HepG2 (cell line): Measurements from ENCODE around the gene LIPH. TPM values are rescaled to one million over a fixed set of nuclear protein-coding genes. Genes with fewer than 3 reads are reported as not detected.

ENCODE experiments used
- ATAC-seq: fragments of 200-7000 bp; cut with Tn5 transposase; 3 replicates; pipeline ENCODE4 v1.9.1; 2020; ENCODE audit warnings: mild to moderate bottlenecking, moderate library complexity
- BruUV-seq: library from RNA; stranded (reverse); fragments of 400-500 nt; replicated peaks from 2 replicates; lab custom pipeline; 2021; lab: Mats Ljungman, UMichigan
- CTCF ChIA-PET: fragments of 300-600 bp; formaldehyde crosslinking; extraction: SDS; loops from one replicate; lab custom pipeline; 2021; ENCODE audit warnings: low total read pairs, inconsistent platforms, low intra/inter-chr PET ratio; lab: Yijun Ruan, JAX
- POLR2A ChIA-PET: fragments of 350-600 bp; sonication (Branson Sonifier 250); formaldehyde crosslinking; loops from one replicate; lab custom pipeline; 2020; ENCODE audit warnings: antibody characterized with exemption, inconsistent platforms; lab: Yijun Ruan, JAX
- DNase-seq: peaks from one replicate; pipeline ENCODE4 v3.0.0-alpha.2; 2015; ENCODE audit warnings: low spot score
- FAIRE-seq: peaks from 3 replicates; lab custom pipeline; 2011; peaks lifted over from hg19 to GRCh38; lab: Jason Lieb, UNC
- H2AFZ ChIP-seq: one replicate; pipeline ENCODE4 v1.6.1; 2011; ENCODE audit warnings: low read length, inconsistent platforms
- H3K27ac ChIP-seq: fragments of 300-600 bp; 3 replicates; pipeline ENCODE4 v1.8.0; 2011; ENCODE audit warnings: mixed run types, mild to moderate bottlenecking, mixed read lengths, low read length, inconsistent platforms; ENCODE audit not compliant: insufficient read depth; ENCODE audit errors: extremely low read length
- H3K27me3 ChIP-seq, 2 experiments: fragments of 200-600 bp in 1 of 2; 2 replicates in 1 of 2; 3 replicates in 1 of 2; pipeline versions ENCODE4 v1.6.0 to v1.8.0; 2011; ENCODE audit warnings: low read length in 2 of 2, mild to moderate bottlenecking in 2 of 2, moderate library complexity in 2 of 2, inconsistent platforms in 1 of 2; ENCODE audit not compliant: insufficient read depth in 2 of 2, control insufficient read depth in 1 of 2
- H3K36me3 ChIP-seq, 2 experiments: fragments of 200-600 bp in 1 of 2; replicated peaks in 1 of 2; 2 replicates in 1 of 2; 3 replicates in 1 of 2; pipeline versions ENCODE4 v1.5.1 to v1.8.0; 2011; ENCODE audit warnings: low read length in 2 of 2, inconsistent platforms in 1 of 2; ENCODE audit not compliant: insufficient read depth in 2 of 2, control insufficient read depth in 1 of 2
- H3K4me1 ChIP-seq: 2 replicates; pipeline ENCODE4 v1.5.1; 2012; ENCODE audit warnings: low read length, inconsistent platforms; ENCODE audit not compliant: insufficient read depth
- H3K4me2 ChIP-seq: 2 replicates; pipeline ENCODE4 v1.6.0; 2011; ENCODE audit warnings: low read depth, low read length, inconsistent platforms
- H3K4me3 ChIP-seq, 3 experiments: fragments of 200-600 bp in 1 of 3; sonication (generic), shearing (Covaris generic) in 1 of 3; replicated peaks in 1 of 3; 2 replicates each; pipeline ENCODE4 v1.5.1; 2011 to 2016; ENCODE audit warnings: low read length in 3 of 3, inconsistent platforms in 2 of 3, low read depth in 2 of 3, mild to moderate bottlenecking in 2 of 3, control low read depth in 1 of 3, mixed read lengths in 1 of 3; ENCODE audit not compliant: insufficient read depth in 1 of 3
- H3K79me2 ChIP-seq: one replicate; pipeline ENCODE4 v1.6.1; 2011; ENCODE audit warnings: low read length, inconsistent platforms; ENCODE audit not compliant: insufficient read depth
- H3K9ac ChIP-seq: 2 replicates; pipeline ENCODE4 v1.6.0; 2011; ENCODE audit warnings: mild to moderate bottlenecking, low read depth, low read length, inconsistent platforms; ENCODE audit not compliant: insufficient read depth
- H3K9me3 ChIP-seq: 2 replicates; pipeline ENCODE4 v1.5.1; 2012; ENCODE audit warnings: mild to moderate bottlenecking, low read length
- H4K20me1 ChIP-seq: 2 replicates; pipeline ENCODE4 v1.6.0; 2011; ENCODE audit warnings: inconsistent platforms, mild to moderate bottlenecking, low read length, moderate library complexity; ENCODE audit not compliant: insufficient read depth
- HNF4A ChIP-seq: sonication (generic); formaldehyde crosslinking; IDR thresholded peaks from 2 replicates; pipeline ENCODE4 v1.4.0; 2020; ENCODE audit warnings: missing genetic modification reagents
- MEF2D ChIP-seq: sonication (generic); formaldehyde crosslinking; IDR thresholded peaks from 2 replicates; pipeline ENCODE4 v1.5.1; 2020; ENCODE audit warnings: mild to moderate bottlenecking, missing genetic modification reagents
- ZMYM2 ChIP-seq: sonication (generic); formaldehyde crosslinking; IDR thresholded peaks from 2 replicates; pipeline ENCODE4 v1.8.0; 2022; ENCODE audit warnings: mild to moderate bottlenecking, missing genetic modification reagents
- ZNF292 ChIP-seq: sonication (generic); formaldehyde crosslinking; IDR thresholded peaks from 2 replicates; pipeline ENCODE4 v1.8.1; 2022; ENCODE audit warnings: mild to moderate bottlenecking, low read depth, missing genetic modification reagents, borderline replicate concordance
- ZNF567 ChIP-seq: sonication (generic); formaldehyde crosslinking; IDR thresholded peaks from 2 replicates; pipeline ENCODE4 v1.8.1; 2023; ENCODE audit warnings: mild to moderate bottlenecking, missing genetic modification reagents, borderline replicate concordance
- ZNF605 ChIP-seq: sonication (generic); formaldehyde crosslinking; IDR thresholded peaks from 2 replicates; pipeline ENCODE4 v1.8.0; 2022; ENCODE audit warnings: mild to moderate bottlenecking, missing genetic modification reagents
- WGBS: methylation state at CpG from one replicate; pipeline ENCODE4 v1.1.6; 2017; ENCODE audit warnings: low lambda C conversion rate; 5-methylcytosine and 5-hydroxymethylcytosine counted together
- in situ Hi-C: cut with HindIII; loops from 2 replicates; pipeline ENCODE4 v1.10.0; 2017; ENCODE audit warnings: low pct_unique_long_range_greater_than_20kb; ENCODE audit not compliant: extremely low pct_ligation_motif_present
- intact Hi-C: fragments of 100-400 bp; cut with micrococcal nuclease; formaldehyde crosslinking; loops from one replicate; pipeline ENCODE4 v1.10.0; 2022; ENCODE audit not compliant: unreplicated experiment
- polyA plus RNA-seq, 8 experiments: library from polyadenylated mRNA; depleted of rRNA in 3 of 8; stranded (reverse) in 7 of 8; unstranded in 1 of 8; fragments of >200 nt; fragmentation: Illumina TruSeq in 4 of 8; extraction: Trizol in 4 of 8; gene quantifications; 2 replicates each; pipeline versions ENCODE4 v1.2.1 to v1.2.3, GENCODE V29; 2011 to 2016; ENCODE audit warnings: low read depth in 4 of 8, missing spikeins in 1 of 8, mixed read lengths in 1 of 8; ENCODE audit not compliant: insufficient read depth in 1 of 8
- total RNA-seq, 5 experiments: library from RNA; depleted of rRNA; stranded (reverse); fragments of >200 nt; fragmentation: Illumina TruSeq; extraction: Trizol; gene quantifications; 2 replicates each; pipeline ENCODE4 v1.2.3, GENCODE V29; 2016; ENCODE audit warnings: low read depth in 1 of 5

LIPH gene
- total and polyA plus RNA-seq, 2 of the 13 experiments (the other 11 are each of a cell fraction or from before 2014, with no cell fraction given) = 0.09 to 0.34 TPM

- Histone ChIP-seq H3K27ac (no peak overlapping the region), H3K4me2 (peak overlapping the region; percentile 43), H3K9me3 (no peaks in the 10 kb centered on the region), H4K20me1 (no peaks in the 10 kb centered on the region), H3K4me1 (peaks cover 33% of the 10 kb centered on the region), H2AFZ (peak overlapping the region; percentile 12), H3K79me2 (no peaks in the 10 kb centered on the region), H3K27me3 (no peaks in the 10 kb centered on the region; a peak in 1 of 5 replicates), H3K36me3 (no peaks in the 10 kb centered on the region), H3K9ac (no peak overlapping the region), H3K4me3 (no peak overlapping the region)
- BruUV-seq = no TSS peak
- TF ChIP-seq ZNF567 (CRISPR knock-in tag) (no peak), HNF4A (CRISPR knock-in tag) (peak; percentile 24; the same call in 1 of the 2 replicates), MEF2D (CRISPR knock-in tag) (peak; percentile 78; the same call in 1 of the 2 replicates), ZNF292 (CRISPR knock-in tag) (0 out of 2 replicates have a peak, but pooled peaks have one; percentile 29), ZMYM2 (CRISPR knock-in tag) (no peak), ZNF605 (CRISPR knock-in tag) (0 out of 2 replicates have a peak, but pooled peaks have one; percentile 49)
- intact Hi-C loops = loop anchor here (10.0 kb wide), 1 partner anchor 52 kb away; the partner anchor contains the start of gene LIPH
- ChIA-PET CTCF (no interaction called here), POLR2A (no interaction called here)
- no peak for ATAC-seq
- in situ Hi-C loops = no loop called here
- WGBS = 5% methylated on average over 3 of the region's 3 CpGs
- peak; percentile 13 for DNase-seq
- peak; percentile 4 for FAIRE-seq
Observed at GRCh38 chr3:185502987-185503386, 49.4 kb downstream of the LIPH start.
